HUES48 (cell line): Measurements from ENCODE around the gene MYOZ3.

Source experiments
- H3K27ac ChIP-seq: one replicate; pipeline ENCODE4 v1.7.0; 2013; ENCODE audit warnings: low read depth, low read length, inconsistent platforms
- H3K27me3 ChIP-seq: 2 replicates; pipeline ENCODE4 v1.6.1; 2013; ENCODE audit warnings: mild to moderate bottlenecking, low read length; ENCODE audit not compliant: control insufficient read depth, insufficient read depth
- H3K36me3 ChIP-seq: 2 replicates; pipeline ENCODE4 v1.6.1; 2013; ENCODE audit warnings: low read length; ENCODE audit not compliant: control insufficient read depth, insufficient read depth
- H3K4me1 ChIP-seq: 2 replicates; pipeline ENCODE4 v1.6.1; 2013; ENCODE audit warnings: mild to moderate bottlenecking, low read length; ENCODE audit not compliant: control insufficient read depth, insufficient read depth
- H3K4me3 ChIP-seq: 2 replicates; pipeline ENCODE4 v1.5.1; 2013; ENCODE audit warnings: mild to moderate bottlenecking, low read depth, low read length
- H3K9ac ChIP-seq: 2 replicates; pipeline ENCODE4 v1.6.1; 2013; ENCODE audit warnings: mild to moderate bottlenecking, low read depth, low read length, moderate library complexity
- H3K9me3 ChIP-seq: 2 replicates; pipeline ENCODE4 v1.6.1; 2013; ENCODE audit warnings: low read length; ENCODE audit not compliant: control insufficient read depth, insufficient read depth

MYOZ3 gene

GRCh38 chr5:150619359-150620230, 41.5 kb upstream of the MYOZ3 start:
- H3K27me3 ChIP-seq = peaks cover 18% of the 10 kb centered on the region
- peaks cover 4% of the 10 kb centered on the region; the same call in 1 of the 2 replicates for H3K4me1 ChIP-seq
- no peak overlapping the region for H3K4me3 ChIP-seq
- no peak overlapping the region for H3K27ac ChIP-seq
- H3K9ac ChIP-seq = no peak overlapping the region
- no peaks in the 10 kb centered on the region for H3K9me3 ChIP-seq
- no peaks in the 10 kb centered on the region for H3K36me3 ChIP-seq

GRCh38 chr5:150621301-150621700, 39.8 kb upstream of the MYOZ3 start:
- no peak overlapping the region for H3K27ac ChIP-seq
- no peak overlapping the region for H3K4me3 ChIP-seq
- H3K4me1 ChIP-seq = peaks cover 14% of the 10 kb centered on the region; the same call in 1 of the 2 replicates
- H3K9me3 ChIP-seq = no peaks in the 10 kb centered on the region
- H3K36me3 ChIP-seq = no peaks in the 10 kb centered on the region
- H3K9ac ChIP-seq = no peak overlapping the region
- H3K27me3 ChIP-seq = peaks cover 33% of the 10 kb centered on the region

GRCh38 chr5:150622157-150622556, 38.9 kb upstream of the MYOZ3 start:
- Histone ChIP-seq H3K9me3 (no peaks in the 10 kb centered on the region), H3K9ac (no peak overlapping the region), H3K27ac (no peak overlapping the region), H3K36me3 (no peaks in the 10 kb centered on the region), H3K4me3 (no peak overlapping the region), H3K27me3 (peaks cover 33% of the 10 kb centered on the region), H3K4me1 (peaks cover 14% of the 10 kb centered on the region; the same call in 1 of the 2 replicates)

GRCh38 chr5:150623152-150623877, 37.7 kb upstream of the MYOZ3 start:
- Histone ChIP-seq H3K4me3 (no peak overlapping the region), H3K9me3 (no peaks in the 10 kb centered on the region), H3K36me3 (no peaks in the 10 kb centered on the region), H3K27me3 (peaks cover 33% of the 10 kb centered on the region), H3K27ac (no peak overlapping the region), H3K9ac (no peak overlapping the region), H3K4me1 (peaks cover 14% of the 10 kb centered on the region; the same call in 1 of the 2 replicates)

- Histone ChIP-seq H3K4me1 (peaks cover 14% of the 10 kb centered on the region; the same call in 1 of the 2 replicates), H3K4me3 (peak overlapping the region; percentile 62; the same call in 1 of the 2 replicates), H3K9ac (no peak overlapping the region)
Measured at GRCh38 chr5:150623878-150624216, 37.2 kb upstream of the MYOZ3 start.

GRCh38 chr5:150624334-150625163, 36.5 kb upstream of the MYOZ3 start:
- H3K9me3 ChIP-seq = no peaks in the 10 kb centered on the region
- no peak overlapping the region for H3K27ac ChIP-seq
- peaks cover 14% of the 10 kb centered on the region; the same call in 1 of the 2 replicates for H3K4me1 ChIP-seq
- peak overlapping the region; percentile 68 for H3K4me3 ChIP-seq
- H3K9ac ChIP-seq = no peak overlapping the region
- peaks cover 33% of the 10 kb centered on the region for H3K27me3 ChIP-seq
- H3K36me3 ChIP-seq = no peaks in the 10 kb centered on the region

More at GRCh38 chr5:150623878-150624216, 37.2 kb upstream of the MYOZ3 start:
- no peaks in the 10 kb centered on the region for H3K9me3 ChIP-seq
- H3K27me3 ChIP-seq = peaks cover 33% of the 10 kb centered on the region
- H3K27ac ChIP-seq = no peak overlapping the region
- H3K36me3 ChIP-seq = no peaks in the 10 kb centered on the region

GRCh38 chr5:150625164-150625535, 35.9 kb upstream of the MYOZ3 start:
- Histone ChIP-seq H3K9ac (no peak overlapping the region), H3K27ac (no peak overlapping the region)

GRCh38 chr5:150625831-150626746, 35.0 kb upstream of the MYOZ3 start:
- Histone ChIP-seq H3K9ac (no peak overlapping the region), H3K36me3 (no peaks in the 10 kb centered on the region), H3K4me1 (peaks cover 14% of the 10 kb centered on the region; the same call in 1 of the 2 replicates), H3K27ac (no peak overlapping the region), H3K9me3 (no peaks in the 10 kb centered on the region), H3K4me3 (no peak overlapping the region), H3K27me3 (peaks cover 33% of the 10 kb centered on the region)

More at GRCh38 chr5:150625164-150625535, 35.9 kb upstream of the MYOZ3 start:
- Histone ChIP-seq H3K4me1 (peaks cover 14% of the 10 kb centered on the region; the same call in 1 of the 2 replicates), H3K36me3 (no peaks in the 10 kb centered on the region), H3K27me3 (peaks cover 33% of the 10 kb centered on the region), H3K4me3 (peak overlapping the region; percentile 68), H3K9me3 (no peaks in the 10 kb centered on the region)

GRCh38 chr5:150626853-150627276, 34.2 kb upstream of the MYOZ3 start:
- H3K27ac ChIP-seq = no peak overlapping the region
- no peak overlapping the region for H3K4me3 ChIP-seq
- H3K9ac ChIP-seq = no peak overlapping the region
- peaks cover 14% of the 10 kb centered on the region; the same call in 1 of the 2 replicates for H3K4me1 ChIP-seq
- no peaks in the 10 kb centered on the region for H3K9me3 ChIP-seq
- peaks cover 33% of the 10 kb centered on the region for H3K27me3 ChIP-seq
- no peaks in the 10 kb centered on the region for H3K36me3 ChIP-seq
